Measurements from ENCODE around the gene DHCR7.

The DHCR7 gene

DNA sequence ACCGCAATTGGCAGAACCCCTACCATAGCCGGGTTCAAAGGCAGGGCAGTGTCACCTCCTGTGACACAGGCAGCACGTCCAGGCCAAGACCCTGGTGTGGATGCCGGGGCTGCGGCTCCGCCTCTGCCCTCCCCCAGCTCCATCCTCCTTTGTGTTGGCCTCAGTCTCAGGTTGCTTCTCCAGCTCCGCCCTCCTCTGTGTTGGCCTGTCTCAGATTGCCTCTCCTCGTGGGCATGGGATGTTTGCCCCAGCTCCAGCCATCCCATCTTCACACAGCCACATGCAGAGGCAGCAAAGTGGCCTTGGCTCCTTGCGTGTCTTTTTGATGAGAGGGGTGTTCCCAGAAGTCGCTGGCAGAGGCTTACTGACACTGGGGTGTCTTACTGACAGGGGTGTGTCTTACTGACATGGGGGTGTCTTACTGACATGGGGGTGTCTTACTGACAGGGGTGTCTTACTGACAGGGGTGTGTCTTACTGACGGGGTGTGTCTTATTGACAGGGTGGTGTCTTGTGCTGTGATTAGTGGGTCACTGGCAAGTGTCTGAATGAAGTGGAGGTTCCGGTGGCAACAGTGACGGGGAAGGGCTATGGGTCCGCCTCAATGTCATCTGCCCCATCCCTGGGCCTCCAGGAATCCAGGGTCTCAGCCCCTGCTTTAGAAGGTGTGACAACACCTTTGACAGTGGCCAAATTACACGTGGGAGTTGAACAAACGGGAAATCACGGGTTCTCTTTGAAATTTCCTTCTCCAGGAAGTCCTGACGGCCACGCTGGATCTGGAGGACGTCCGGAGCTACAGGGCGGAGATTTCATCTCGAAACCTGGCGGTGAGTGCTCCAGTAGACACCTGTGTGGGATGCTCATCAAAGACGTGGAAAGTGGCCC is 29.7 kb upstream of the DHCR7 start:
- no peak for DNase-seq (ENCODE audit: low spot score)

DNA sequence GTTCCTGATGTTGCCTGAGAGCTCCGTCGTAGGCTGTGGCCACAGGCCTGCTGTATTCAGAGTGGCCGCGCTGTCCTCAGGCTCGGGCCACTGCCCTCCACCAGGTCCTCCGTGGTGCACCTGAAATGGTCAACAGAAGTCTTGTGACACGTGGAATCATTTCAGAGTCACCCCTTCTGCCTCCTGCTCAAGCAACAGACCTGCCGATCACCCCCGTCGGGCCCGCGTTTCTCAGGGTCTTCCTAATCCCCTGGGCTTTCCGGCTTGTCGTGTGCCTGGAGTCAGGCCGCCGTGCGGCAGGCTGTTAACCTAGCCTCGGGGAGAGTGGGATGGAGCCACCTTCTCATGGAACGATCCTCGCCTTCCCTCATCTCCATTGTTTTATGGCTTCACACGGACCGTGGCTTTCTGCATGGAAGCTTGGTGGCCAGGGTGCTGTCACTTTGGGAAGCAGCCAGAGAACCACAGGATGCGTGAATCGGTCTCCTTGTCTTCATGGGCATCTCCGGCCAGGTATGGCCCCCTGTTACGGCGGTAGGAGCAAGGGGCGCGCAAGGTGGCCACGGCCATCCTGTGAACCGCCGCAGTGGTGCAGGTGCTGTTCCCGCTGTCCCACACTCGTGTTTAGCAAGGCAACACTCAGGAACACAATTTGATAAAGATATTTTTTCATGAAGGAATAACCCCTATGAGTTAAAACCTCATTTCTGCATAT is 28.9 kb upstream of the DHCR7 start:
- DNase-seq (ENCODE audit: low spot score), result no peak

DNA sequence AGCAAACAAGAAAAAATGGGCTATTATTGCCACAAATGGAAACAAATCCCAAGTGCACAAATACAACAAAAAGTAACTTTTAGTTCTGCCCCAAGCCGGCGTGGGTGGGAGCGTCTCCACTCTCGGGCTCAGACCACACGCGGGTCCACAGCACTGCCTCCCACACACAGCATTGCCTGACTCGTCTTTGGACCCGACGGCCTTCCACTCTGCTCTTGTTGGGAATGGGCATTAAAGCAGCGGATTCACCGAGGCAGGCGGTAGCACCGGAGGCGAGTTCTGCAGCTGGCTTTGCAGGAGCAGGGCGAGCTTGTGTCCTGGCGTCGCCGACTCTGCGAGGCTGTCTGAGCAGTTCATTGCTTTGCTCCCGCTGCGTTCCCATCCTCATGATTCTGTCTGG is 27.8 kb upstream of the DHCR7 start:
- no peak for DNase-seq (ENCODE audit: low spot score)

DNA sequence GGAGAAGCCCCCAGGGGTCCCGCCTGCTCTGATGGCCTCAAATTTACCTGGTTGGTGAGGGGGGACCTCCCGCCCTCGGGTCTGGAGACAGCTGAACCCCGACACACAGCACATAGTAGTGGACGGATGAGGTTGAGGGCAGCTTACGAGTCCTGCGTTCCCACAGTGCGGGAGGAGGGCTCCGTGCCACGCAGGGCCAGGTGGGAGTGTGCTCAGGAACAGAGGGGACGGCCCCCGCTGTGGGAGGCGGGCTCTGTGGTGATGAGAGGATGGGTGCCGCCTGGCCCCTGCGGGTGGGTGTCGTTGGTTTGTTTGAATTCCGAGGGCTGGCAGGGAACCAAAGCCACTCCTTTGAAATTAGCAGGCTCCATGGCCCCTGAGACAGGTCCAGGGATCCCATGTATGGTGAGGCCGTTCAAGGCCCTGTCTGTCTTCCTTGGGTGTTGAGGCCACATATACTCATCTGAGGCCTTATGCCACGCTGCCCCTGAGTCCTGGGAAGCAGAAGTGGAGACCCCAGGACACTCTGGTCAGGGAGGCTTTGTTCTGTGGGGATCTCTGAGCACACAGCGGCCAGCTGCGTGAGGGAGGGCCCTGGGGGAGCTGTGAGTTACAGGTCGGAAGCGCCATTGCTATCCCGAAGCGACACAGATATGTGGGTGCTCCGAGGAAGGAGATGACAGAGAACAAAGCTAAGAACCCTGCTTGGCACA is 26.7 kb upstream of the DHCR7 start:
- no peak for DNase-seq (ENCODE audit: low spot score)

DNA sequence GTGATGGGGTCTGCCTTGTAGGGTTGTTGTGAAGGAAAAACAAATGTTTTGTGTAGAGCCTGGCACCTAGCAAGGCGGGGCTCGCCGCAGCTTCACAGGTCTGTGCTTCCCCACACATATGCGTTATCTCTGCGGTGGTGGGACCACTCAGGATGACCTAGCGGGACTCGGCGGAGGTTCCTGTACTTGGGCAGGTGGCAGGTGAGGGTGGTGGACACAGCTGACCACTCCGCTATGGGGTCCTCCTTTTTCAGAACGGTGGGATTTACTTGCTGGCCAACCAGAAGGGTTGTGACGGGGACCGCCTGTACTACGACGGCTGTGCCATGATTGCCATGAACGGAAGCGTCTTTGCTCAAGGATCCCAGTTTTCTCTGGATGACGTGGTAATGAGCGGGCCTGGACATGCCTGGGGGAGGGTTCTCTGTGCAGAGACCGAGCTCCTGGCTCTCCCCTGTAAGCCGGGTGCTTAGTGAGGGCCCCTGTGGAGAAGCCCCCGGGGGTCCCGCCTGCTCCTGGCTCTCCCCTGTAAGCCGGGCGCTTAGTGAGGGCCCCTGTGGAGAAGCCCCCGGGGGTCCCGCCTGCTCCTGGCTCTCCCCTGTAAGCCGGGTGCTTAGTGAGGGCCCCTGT is 26.1 kb upstream of the DHCR7 start:
- DNase-seq (ENCODE audit: low spot score), result no peak

DNA sequence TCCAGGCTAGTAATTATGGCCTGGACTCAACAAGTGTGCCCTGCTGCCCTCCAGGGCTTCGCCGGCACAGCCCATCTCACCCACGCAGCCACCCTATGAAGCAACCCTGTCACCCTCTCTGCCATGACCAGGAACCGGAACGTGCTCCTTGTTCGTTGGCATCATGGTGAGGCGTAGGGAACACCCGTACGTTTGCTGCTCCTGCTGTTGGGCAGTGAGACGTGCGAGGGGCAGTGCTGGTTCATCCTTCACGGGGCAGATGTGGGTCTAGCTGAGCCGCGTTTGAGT is 25.5 kb upstream of the DHCR7 start:
- DNase-seq (ENCODE audit: low spot score), result no peak

DNA sequence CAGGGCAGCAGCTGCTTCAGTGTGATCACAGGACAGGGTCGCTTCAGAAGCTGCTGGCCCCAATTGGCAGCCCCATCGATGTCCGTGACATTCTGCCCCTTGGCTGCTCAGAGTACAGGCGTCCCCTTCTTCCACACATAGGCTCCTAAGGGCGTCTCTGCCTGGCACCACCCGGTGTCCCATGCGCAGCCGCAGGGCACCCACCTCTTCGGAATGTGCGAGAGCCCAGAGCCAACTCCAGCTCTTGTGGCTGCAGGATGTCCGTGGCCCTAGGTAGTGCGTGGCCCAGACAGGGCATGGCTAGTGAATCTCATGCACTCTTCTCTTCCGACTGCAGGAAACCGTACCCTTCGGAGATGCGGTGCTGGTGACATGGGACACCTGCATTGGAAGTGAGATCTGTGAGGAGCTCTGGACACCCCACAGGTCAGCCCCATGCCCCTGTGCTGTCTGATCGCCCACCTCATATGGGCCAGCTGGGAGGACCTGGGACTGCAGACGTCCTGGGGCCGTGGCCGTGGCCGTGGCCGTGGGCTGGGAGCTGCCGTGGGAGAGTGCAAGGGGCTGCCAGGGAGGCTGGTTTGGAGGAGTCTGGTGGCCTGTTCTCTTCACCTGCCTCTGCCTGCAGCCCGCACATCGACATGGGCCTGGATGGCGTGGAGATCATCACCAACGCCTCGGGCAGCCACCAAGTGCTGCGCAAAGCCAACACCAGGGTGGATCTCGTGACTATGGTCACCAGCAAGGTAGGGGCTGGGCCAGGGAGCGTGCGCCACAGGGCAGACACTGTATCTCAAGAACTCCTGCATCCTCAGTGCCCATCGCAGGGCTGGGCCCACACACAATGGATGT is 25.0 kb upstream of the DHCR7 start:
- no peak for DNase-seq (ENCODE audit: low spot score)

DNA sequence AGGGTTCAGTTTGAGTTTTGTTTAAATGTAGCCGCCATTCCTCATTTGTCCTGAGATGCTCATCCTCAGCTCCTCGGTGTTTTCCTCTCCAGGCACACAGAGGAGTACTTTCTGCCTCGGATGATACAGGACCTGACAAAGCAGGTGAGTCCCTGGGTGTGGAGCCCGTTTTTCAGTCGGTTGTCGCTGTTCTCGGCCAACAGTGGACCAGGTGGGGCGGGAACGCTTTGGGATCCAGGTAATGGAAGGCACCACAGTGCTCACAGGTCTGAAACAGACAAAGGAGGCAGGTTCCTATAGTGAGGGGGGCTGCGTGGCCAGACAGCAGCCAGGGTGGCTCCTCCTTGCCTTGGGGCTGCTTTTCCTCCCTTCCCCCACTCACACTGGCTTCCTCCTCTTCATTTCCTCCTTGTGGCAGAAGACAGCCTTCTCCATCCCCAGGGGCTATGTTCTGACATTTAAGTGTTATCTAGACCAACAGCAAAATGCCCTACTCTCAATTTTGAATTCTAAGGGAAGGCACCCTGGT is 24.2 kb upstream of the DHCR7 start:
- DNase-seq (ENCODE audit: low spot score), result no peak

DNA sequence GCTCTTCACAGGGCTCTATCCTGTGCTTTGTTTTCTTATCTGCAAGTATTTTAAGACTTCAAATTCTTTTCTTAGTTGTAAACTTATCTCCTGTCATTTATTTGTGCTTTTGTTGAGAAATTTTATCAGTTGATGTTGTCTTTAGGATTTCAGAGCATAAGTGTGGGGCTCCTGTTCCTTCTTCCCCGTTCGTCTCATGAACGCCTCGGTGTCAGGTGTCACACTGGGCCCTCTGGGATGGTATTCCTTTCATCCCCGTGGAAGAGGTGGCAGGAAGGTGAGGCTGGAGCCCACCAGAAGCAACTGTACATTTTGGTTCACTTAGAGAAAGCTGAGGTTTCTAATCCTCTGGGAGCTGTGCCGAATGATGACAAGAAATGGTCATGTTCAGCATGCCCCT is 22.8 kb upstream of the DHCR7 start:
- DNase-seq (ENCODE audit: low spot score), result no peak

DNA sequence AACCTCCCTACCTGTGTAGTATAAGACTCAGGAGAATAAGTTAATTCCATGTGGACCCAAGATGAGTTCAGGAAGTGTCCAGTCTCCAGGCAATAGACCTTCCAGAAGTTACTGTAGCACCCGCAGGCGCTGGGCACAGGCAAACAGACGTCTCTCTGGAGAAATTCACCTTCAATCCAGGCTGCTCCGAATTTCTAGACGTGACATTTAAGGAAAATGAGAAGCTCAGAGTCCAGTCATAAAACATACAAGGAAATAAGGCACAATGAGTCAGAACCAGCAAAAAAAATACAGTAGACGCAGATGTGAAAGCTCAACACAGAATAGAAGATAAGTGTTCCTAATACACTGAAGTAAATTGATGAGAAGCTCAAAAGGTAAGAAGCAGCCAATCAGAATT is 19.0 kb upstream of the DHCR7 start:
- DNase-seq (ENCODE audit: low spot score), result no peak

DNA sequence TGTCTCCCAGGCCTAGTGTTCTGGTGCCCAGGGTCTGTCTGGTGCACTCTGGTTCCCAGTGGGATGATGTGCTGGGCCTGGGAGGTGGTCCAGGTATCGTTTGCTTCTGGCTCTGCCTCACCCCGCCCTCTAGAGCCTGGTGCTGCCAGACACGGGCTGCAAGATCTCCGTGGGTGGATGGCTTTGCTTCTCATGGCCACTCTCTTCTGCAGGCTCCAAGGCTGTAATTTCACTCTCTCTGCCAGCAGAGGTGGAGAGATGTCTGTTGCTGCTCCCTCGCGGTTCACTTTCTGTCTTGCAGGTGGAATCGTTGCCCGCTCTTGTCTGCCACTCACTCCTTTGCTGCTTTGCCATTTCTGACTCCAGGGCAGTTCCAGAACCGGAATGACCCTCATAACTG is 18.2 kb upstream of the DHCR7 start:
- no peak for DNase-seq (ENCODE audit: low spot score)

DNA sequence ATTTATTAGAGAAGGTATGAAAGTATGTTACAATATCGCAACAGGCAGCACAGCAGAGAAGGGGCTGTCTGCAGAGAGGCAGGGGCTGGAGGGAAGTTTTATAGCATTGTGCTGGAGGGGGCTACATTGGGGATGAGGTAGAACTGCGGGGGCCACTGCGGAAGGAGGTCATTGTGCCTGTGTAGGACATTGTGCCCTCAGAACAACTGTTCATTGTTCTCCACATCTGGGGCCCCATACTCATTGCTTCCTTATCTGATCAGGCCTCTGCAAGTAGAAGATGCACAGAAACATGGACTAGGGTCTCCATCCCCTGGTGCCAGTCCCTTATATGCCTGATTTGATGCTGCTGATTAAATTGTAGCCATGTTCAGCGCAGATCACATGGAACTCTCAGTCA is 16.9 kb upstream of the DHCR7 start:
- no peak for DNase-seq (ENCODE audit: low spot score)

DNA sequence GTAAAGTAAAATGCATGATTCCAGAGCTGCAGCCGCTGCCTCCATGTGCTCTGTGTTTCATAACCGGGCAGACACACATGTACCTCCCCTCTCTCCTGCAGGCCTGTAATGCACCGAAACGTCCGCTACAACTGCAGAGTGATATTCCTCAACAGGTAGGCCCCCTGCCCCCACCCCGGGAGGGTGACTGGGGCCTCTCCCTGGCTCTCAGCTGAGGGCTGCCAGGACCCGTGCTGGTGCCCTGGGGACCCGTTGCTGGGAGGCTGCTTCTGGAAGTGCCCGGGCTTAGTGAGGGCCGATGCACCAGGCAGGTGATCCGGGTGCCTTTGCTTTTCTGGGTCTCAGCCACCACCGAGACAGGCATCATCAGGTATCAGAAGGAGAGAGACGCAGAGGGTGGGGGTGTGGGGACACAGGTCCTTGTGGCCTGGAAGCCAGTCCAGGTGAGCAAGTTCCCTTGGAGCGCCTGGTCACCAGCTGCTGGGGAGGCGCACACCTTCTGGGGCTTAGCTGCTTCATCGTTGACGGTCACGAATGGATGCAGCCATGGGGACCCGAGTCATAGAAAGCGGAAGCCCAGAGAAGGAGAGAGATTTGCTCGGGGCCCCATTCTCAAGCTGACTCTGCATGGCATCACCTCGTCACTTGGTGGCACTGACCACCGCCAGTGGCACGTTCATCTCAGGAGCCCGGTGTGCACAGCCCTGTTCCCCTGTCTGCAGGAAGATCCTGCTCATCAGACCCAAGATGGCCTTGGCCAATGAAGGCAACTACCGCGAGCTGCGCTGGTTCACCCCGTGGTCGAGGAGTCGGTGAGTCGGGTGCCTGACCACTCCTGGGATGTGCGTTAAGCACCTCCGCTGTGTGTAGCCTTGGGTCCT is 15.4 kb upstream of the DHCR7 start:
- DNase-seq (ENCODE audit: low spot score), result no peak

DNA sequence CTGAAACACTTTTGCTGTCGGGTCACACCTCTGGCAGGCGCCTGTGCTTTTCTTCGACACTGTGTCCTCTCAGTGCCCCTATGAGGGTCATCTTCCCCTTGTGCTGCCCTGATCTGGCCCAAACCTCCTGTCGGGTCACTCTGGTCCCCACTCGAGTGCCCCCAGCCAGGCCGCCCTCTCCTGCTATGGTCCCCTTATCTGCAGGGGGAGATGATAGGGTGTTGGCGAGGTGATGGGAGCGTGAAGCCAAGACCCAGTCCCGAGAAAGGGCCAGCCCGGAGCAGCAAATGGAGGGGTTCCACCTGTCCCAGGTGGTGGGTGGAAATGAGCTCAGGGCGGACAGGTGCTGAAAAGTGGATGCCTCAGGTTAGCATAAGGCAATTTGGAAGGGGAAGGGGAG is 14.5 kb upstream of the DHCR7 start:
- no peak for DNase-seq (ENCODE audit: low spot score)

DNA sequence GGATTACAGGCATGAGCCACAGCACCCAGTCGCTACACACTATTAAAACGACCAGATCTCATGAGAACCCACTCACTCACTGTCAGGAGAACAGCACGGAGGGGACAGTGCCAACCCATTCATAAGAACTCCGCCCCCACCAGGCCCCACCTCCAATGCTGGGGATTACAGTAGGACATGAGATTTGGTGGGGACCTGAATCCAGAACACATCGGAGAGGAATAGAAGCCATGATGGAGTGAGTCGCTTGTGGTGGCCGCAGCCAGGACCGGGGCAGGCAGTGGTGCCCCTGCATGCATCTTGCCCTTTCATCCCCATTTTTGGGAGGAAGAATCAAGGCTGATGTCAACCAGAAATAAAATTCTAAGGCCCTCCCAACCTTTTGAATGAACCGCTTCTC is 13.5 kb upstream of the DHCR7 start:
- no peak for DNase-seq (ENCODE audit: low spot score)

DNA sequence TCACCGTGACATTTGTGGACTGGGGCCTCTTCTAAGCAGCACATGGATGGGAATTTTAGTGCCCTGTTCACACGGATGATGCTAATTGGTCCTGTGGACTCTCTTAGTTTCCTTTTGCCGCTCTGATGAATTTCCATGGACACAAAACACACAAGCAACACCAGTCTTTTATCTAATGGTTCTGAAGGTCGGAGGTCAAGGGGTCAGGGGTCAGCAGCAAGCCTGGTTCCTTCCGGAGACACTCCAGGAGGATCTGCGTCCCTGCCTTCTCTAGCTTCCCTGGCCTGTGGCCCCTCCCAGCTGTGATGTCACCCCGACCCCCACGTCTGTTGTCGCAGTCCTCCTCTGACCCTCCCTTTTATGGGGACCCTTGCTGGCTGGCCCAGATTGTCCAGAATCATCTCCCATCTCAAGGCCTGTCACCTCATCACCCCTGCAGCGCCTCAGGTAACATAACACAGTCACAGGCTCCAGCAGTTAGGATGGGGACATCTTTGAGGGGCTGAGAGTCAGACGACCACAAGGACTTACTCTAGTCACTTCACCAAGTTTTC is 11.7 kb upstream of the DHCR7 start:
- DNase-seq (ENCODE audit: low spot score), result no peak

DNA sequence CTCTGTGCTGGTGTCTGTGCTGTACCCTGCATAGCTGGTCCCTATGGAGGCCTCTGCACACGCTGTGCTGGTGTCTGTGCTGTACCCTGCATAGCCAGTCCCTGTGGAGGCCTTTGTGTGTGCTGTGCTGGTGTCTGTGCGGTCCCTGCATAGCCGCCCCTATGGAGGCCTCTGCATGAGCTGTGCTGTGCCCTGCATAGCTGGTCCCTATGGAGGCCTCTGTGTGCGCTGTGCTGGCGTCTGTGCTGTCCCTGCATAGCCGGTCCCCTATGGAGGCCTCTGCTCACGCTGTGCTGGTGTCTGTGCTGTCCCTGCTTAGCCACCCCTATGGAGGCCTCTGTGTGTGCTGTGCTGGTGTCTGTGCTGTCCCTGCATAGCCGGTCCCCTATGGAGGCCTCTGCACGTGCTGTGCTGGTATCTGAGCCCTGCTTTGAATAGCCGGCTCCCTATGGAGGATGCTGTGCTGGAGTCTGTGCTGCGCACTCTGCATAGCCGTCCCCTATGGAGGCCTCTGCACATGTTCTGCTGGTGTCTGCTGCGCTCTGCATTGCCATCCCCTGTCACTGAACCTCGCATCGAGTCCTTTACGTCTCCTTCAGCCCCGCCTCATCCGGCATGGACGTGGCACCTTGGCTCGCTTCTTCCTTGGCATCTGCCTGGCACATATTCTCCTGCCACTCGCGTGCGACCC is 11.0 kb upstream of the DHCR7 start:
- no peak for DNase-seq (ENCODE audit: low spot score)

DNA sequence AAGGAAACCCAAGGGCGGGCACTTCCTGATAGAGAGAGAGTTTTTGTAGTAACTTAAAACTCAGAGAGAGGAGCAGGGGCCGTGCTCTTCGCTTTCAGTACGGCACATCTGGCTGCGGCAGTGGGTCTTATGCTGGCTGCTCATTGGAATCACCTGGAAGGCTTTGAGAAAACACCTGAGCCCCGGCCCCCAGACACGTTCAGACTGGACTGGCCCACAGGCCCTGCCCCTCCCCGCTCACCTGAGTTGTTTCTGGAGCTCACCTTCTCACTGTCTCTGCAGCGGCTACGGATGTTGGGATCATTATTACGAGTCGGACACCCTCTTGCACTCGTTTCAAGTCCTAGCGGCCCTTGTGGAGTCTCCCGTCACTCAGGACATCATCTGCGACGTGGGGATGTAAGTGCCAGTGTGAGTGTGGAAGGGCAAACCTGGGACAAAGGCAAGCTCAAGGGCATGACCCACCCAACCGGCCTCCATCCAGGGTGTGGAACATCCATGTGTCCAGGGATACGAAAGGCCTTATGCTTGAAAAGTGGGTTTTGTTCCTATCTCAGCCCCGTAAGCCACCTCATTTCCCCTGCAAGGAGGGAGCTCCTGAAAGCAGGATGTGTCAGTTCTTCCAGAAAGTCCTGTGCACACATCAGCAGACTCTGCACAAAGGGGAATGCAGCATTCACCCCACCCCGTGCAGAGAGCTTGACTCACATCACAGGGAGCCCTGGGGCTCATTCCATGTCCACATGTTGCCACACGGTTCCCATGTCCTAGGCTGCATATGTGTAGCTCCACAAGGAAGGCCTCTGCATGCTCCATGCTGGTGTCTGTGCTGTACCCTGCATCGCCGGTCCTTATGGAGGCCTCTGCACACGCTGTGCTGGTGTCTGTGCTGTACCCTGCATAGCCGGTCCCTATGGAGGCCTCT is 10.2 kb upstream of the DHCR7 start:
- no peak for DNase-seq (ENCODE audit: low spot score)

DNA sequence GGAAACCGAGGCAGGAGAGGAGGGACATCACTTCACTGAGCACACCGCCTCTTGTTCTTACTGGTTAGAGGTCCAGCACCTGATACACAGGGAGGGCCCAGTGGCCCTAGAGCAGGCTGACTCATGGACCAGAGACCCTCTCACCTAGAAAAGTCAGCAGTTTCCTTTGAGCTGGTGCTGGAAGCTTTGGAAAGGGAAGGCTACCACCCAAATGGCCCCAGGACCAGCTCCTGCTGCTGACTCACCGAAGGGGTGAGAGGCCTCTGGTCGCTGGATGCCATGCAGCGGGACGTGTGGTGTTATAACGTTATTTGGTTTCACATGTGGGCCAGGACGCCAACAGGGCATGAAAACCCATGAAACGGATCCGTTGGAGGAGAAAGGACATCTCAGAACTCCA is 8.6 kb upstream of the DHCR7 start:
- DNase-seq (ENCODE audit: low spot score), result no peak

All from CD4-positive, alpha-beta T cell treated with Interleukin-15 for 4 hours (primary cell).